Measurements from ENCODE around the gene WDR74. TPM values are rescaled to one million over a fixed set of nuclear protein-coding genes. Genes with fewer than 3 reads are reported as not detected.
"Not testable (repeated sequence)": the region's sequence is repeated elsewhere in the genome, so short reads cannot be mapped to it uniquely, and the experiment has no call there.

WDR74 gene
- total RNA-seq, 5 donors from 2014 or later (not counting 1 experiment from before 2014, with no cell fraction given) = 91.3 to 239 (median 103) TPM

- H3K4me1 Mint-ChIP-seq = peaks cover 10 to 22% (median 20%) of the 10 kb centered on the region in 3 donors
- H3K4me3 Mint-ChIP-seq; H3K27ac ChIP-seq (ENCODE audit: low read length); H3K27me3 ChIP-seq (replicated peaks in 1 of 2; ENCODE audit: control insufficient read depth in 2 of 2, extremely low read depth in 1 of 2, insufficient read depth in 2 of 2, low read length in 1 of 2); DNase-seq; H3K36me3 ChIP-seq (ENCODE audit: control insufficient read depth in 2 of 2, extremely low read depth in 1 of 2, insufficient read depth in 1 of 2, low read length in 1 of 2); H3K4me3 ChIP-seq (ENCODE audit: control insufficient read depth in 1 of 2, extremely low read depth in 1 of 2, low read length in 1 of 2); H3K36me3 Mint-ChIP-seq; H3K27me3 Mint-ChIP-seq; ATAC-seq (replicated peaks in 1 of 4); H3K9me3 ChIP-seq; H3K27ac Mint-ChIP-seq; H3K9me3 Mint-ChIP-seq: not testable (repeated sequence)
- H3K4me1 ChIP-seq (ENCODE audit: control insufficient read depth in 1 of 2, extremely low read depth in 1 of 2, insufficient read depth in 2 of 2, low read length in 2 of 2) = peaks cover 0 to 11% of the 10 kb centered on the region in 2 experiments
- ChIA-PET POLR2A (interaction anchor here (0.5 to 1.2 kb wide), 5 partner anchors 8 to 310 kb away, joined by 4 to 9 read pairs (median 6); partner anchors contain the start of gene ZBTB3 (in 1 of the 2)), CTCF (interaction anchor here (0.6 to 2.9 kb wide), 9 partner anchors 17 to 1456 kb away, joined by 3 to 12 read pairs (median 3); partner anchors contain the start of genes PRDX5 (in 1 of the 2) and ZBTB3 (in 1 of the 2))
- whole genome bisulfite sequencing (ENCODE audit: insufficient coverage) = 100% methylated on average over 5 of the region's 16 CpGs
Measured at GRCh38 chr11:62861564-62862192, 22.3 kb upstream of the WDR74 start.

GRCh38 chr11:62860835-62861563 lies 21.6 kb upstream of the WDR74 start:
- Histone ChIP-seq H3K27ac (ENCODE audit: low read length) (no peak overlapping the region), H3K36me3 (ENCODE audit: control insufficient read depth in 2 of 2, extremely low read depth in 1 of 2, insufficient read depth in 1 of 2, low read length in 1 of 2) (no peaks in the 10 kb centered on the region), H3K4me3 (ENCODE audit: control insufficient read depth in 1 of 2, extremely low read depth in 1 of 2, low read length in 1 of 2) (no peak overlapping the region), H3K27me3 (replicated peaks in 1 of 2; ENCODE audit: control insufficient read depth in 2 of 2, extremely low read depth in 1 of 2, insufficient read depth in 2 of 2, low read length in 1 of 2) (no peaks in the 10 kb centered on the region), H3K9me3 (no peaks in the 10 kb centered on the region), H3K4me1 (ENCODE audit: control insufficient read depth in 1 of 2, extremely low read depth in 1 of 2, insufficient read depth in 2 of 2, low read length in 2 of 2) (peaks cover 5 to 18% of the 10 kb centered on the region in 2 experiments)
- no peaks in the 10 kb centered on the region for H3K9me3 Mint-ChIP-seq
- H3K27ac Mint-ChIP-seq = no peak overlapping the region
- DNase-seq = no peak
- H3K4me3 Mint-ChIP-seq = no peak overlapping the region
- peaks cover 15 to 27% (median 25%) of the 10 kb centered on the region in 3 donors for H3K4me1 Mint-ChIP-seq
- H3K36me3 Mint-ChIP-seq = no peaks in the 10 kb centered on the region
- WGBS (ENCODE audit: insufficient coverage) = 58% methylated on average over 2 of the region's 5 CpGs
- ChIA-PET POLR2A (interaction anchor here in 1 of 2 donors (1.2 kb wide), 1 partner anchor 107 kb away, joined by 9 read pairs; the partner anchor contains the start of gene ZBTB3), CTCF (interaction anchor here in 1 of 2 donors (2.9 kb wide), 1 partner anchor 75 kb away, joined by 12 read pairs; no protein-coding TSS in a partner anchor)
- H3K27me3 Mint-ChIP-seq = no peaks in the 10 kb centered on the region
- no peak for ATAC-seq (replicated peaks in 1 of 4)

- H3K27ac ChIP-seq (ENCODE audit: low read length); CTCF ChIA-PET; H3K9me3 ChIP-seq; H3K4me3 Mint-ChIP-seq; H3K9me3 Mint-ChIP-seq; ATAC-seq (replicated peaks in 1 of 4); DNase-seq; H3K36me3 ChIP-seq (ENCODE audit: control insufficient read depth in 2 of 2, extremely low read depth in 1 of 2, insufficient read depth in 1 of 2, low read length in 1 of 2); H3K27ac Mint-ChIP-seq; POLR2A ChIA-PET; H3K4me3 ChIP-seq (ENCODE audit: control insufficient read depth in 1 of 2, extremely low read depth in 1 of 2, low read length in 1 of 2); H3K27me3 ChIP-seq (replicated peaks in 1 of 2; ENCODE audit: control insufficient read depth in 2 of 2, extremely low read depth in 1 of 2, insufficient read depth in 2 of 2, low read length in 1 of 2); H3K27me3 Mint-ChIP-seq: not testable (repeated sequence)
- peaks cover 13% of the 10 kb centered on the region for H3K36me3 Mint-ChIP-seq
- H3K4me1 Mint-ChIP-seq = peaks cover 21 to 43% (median 37%) of the 10 kb centered on the region in 3 donors
- peaks cover 13 to 24% of the 10 kb centered on the region in 2 experiments for H3K4me1 ChIP-seq (ENCODE audit: control insufficient read depth in 1 of 2, extremely low read depth in 1 of 2, insufficient read depth in 2 of 2, low read length in 2 of 2)
- WGBS (ENCODE audit: insufficient coverage) = no CpG with 5 or more reads among the region's 8 CpGs
Measured at GRCh38 chr11:62859281-62859703, 19.9 kb upstream of the WDR74 start.

- no peak overlapping the region for H3K27ac ChIP-seq (ENCODE audit: low read length)
- peaks cover 24 to 34% of the 10 kb centered on the region in 2 experiments for H3K4me1 ChIP-seq (ENCODE audit: control insufficient read depth in 1 of 2, extremely low read depth in 1 of 2, insufficient read depth in 2 of 2, low read length in 2 of 2)
- no peak overlapping the region for H3K4me3 ChIP-seq (ENCODE audit: control insufficient read depth in 1 of 2, extremely low read depth in 1 of 2, low read length in 1 of 2)
- Mint-ChIP-seq H3K9me3 (no peaks in the 10 kb centered on the region), H3K27ac (no peak overlapping the region), H3K4me1 (peaks cover 32 to 54% (median 48%) of the 10 kb centered on the region in 3 donors), H3K27me3 (no peaks in the 10 kb centered on the region), H3K36me3 (peaks cover 24% of the 10 kb centered on the region), H3K4me3 (peak overlapping the region in 1 of 3 donors; percentile 50)
- POLR2A ChIA-PET = interaction anchor here in 1 of 2 donors (0.5 kb wide), 1 partner anchor 39 kb away, joined by 5 read pairs; no protein-coding TSS in a partner anchor
- ATAC-seq (replicated peaks in 1 of 4) (no peak), DNase-seq (no peak)
- H3K36me3 ChIP-seq (ENCODE audit: control insufficient read depth in 2 of 2, extremely low read depth in 1 of 2, insufficient read depth in 1 of 2, low read length in 1 of 2) = peaks cover 0 to 14% of the 10 kb centered on the region in 2 donors
- 87% methylated on average over 2 of the region's 7 CpGs for WGBS (ENCODE audit: insufficient coverage)
- no peaks in the 10 kb centered on the region for H3K27me3 ChIP-seq (replicated peaks in 1 of 2; ENCODE audit: control insufficient read depth in 2 of 2, extremely low read depth in 1 of 2, insufficient read depth in 2 of 2, low read length in 1 of 2)
- H3K9me3 ChIP-seq = no peaks in the 10 kb centered on the region
- CTCF ChIA-PET = interaction anchor here in 1 of 2 donors (0.7 to 0.8 kb wide), 2 partner anchors 21 to 83 kb away, joined by 3 read pairs; no protein-coding TSS in a partner anchor
Measured at GRCh38 chr11:62858201-62858600, 18.8 kb upstream of the WDR74 start.

GRCh38 chr11:62857541-62857982 lies 18.2 kb upstream of the WDR74 start:
- Histone ChIP-seq H3K27me3 (replicated peaks in 1 of 2; ENCODE audit: control insufficient read depth in 2 of 2, extremely low read depth in 1 of 2, insufficient read depth in 2 of 2, low read length in 1 of 2) (no peaks in the 10 kb centered on the region), H3K4me1 (ENCODE audit: control insufficient read depth in 1 of 2, extremely low read depth in 1 of 2, insufficient read depth in 2 of 2, low read length in 2 of 2) (peaks cover 29 to 33% of the 10 kb centered on the region in 2 experiments), H3K9me3 (no peaks in the 10 kb centered on the region), H3K27ac (ENCODE audit: low read length) (no peak overlapping the region), H3K4me3 (ENCODE audit: control insufficient read depth in 1 of 2, extremely low read depth in 1 of 2, low read length in 1 of 2) (no peak overlapping the region), H3K36me3 (ENCODE audit: control insufficient read depth in 2 of 2, extremely low read depth in 1 of 2, insufficient read depth in 1 of 2, low read length in 1 of 2) (peaks cover 0 to 20% of the 10 kb centered on the region in 2 donors)
- Mint-ChIP-seq H3K4me3 (peak overlapping the region; percentile 17 to 97 (median 50)), H3K4me1 (peaks cover 35 to 56% (median 51%) of the 10 kb centered on the region in 3 donors), H3K27ac (peak overlapping the region; percentile 28 to 34), H3K27me3 (no peaks in the 10 kb centered on the region), H3K9me3 (no peaks in the 10 kb centered on the region), H3K36me3 (peaks cover 30% of the 10 kb centered on the region)
- ATAC-seq (replicated peaks in 1 of 4) (no peak), DNase-seq (no peak)
- WGBS (ENCODE audit: insufficient coverage) = 78% methylated on average over 2 of the region's 2 CpGs
- ChIA-PET POLR2A (interaction anchor here in 1 of 2 donors (0.5 to 0.6 kb wide), 2 partner anchors 26 to 38 kb away, joined by 4 to 5 read pairs; no protein-coding TSS in a partner anchor), CTCF (interaction anchor here in 1 of 2 donors (0.7 to 2.8 kb wide), 3 partner anchors 17 to 82 kb away, joined by 3 to 19 read pairs (median 3); no protein-coding TSS in a partner anchor)
